IPS-18a (cell line): ENCODE measurements around the gene FLACC1.
"Not testable (repeated sequence)": the region's sequence is repeated elsewhere in the genome, so short reads cannot be mapped to it uniquely, and the experiment has no call there.

Experiments used
- H3K27ac ChIP-seq: one replicate; pipeline ENCODE4 v1.5.1; 2013; ENCODE audit warnings: low read length
- H3K27me3 ChIP-seq: one replicate; pipeline ENCODE4 v1.6.1; 2013; ENCODE audit warnings: mild to moderate bottlenecking, low read length; ENCODE audit not compliant: control insufficient read depth, insufficient read depth
- H3K36me3 ChIP-seq: one replicate; pipeline ENCODE4 v1.6.1; 2013; ENCODE audit warnings: low read depth, low read length; ENCODE audit not compliant: control insufficient read depth
- H3K4me1 ChIP-seq: one replicate; pipeline ENCODE4 v1.6.1; 2013; ENCODE audit warnings: low read depth, low read length; ENCODE audit not compliant: control insufficient read depth
- H3K4me3 ChIP-seq: one replicate; pipeline ENCODE4 v1.5.1; 2013; ENCODE audit warnings: low read length
- H3K9ac ChIP-seq: one replicate; pipeline ENCODE4 v1.6.1; 2013; ENCODE audit warnings: mild to moderate bottlenecking, low read length, moderate library complexity
- H3K9me3 ChIP-seq: one replicate; pipeline ENCODE4 v1.6.1; 2013; ENCODE audit warnings: low read depth, low read length; ENCODE audit not compliant: control insufficient read depth

FLACC1 gene

DNA sequence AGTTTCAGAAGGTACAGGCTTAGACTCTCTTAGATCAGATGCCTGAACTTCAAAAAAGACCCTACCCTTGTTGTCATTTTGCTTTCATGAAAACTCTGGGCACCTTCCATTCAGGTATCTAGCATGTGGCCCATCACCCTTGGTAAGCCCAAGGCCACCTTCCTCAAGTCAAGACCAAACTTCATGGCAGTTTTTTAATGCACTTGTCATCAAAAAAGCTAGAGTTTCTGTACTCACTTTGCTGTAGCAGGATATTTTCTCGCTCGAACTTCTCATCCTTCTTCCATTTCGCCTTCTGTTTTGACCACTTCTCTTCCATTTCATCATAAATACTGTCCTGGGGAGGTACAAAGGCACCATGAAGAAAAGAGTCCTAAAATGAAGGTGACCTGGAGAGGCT, 48.2 kb downstream of the FLACC1 start:
- H3K9ac ChIP-seq, result no peak overlapping the region
- H3K27ac ChIP-seq, result no peak overlapping the region
- no peaks in the 10 kb centered on the region for H3K36me3 ChIP-seq
- no peaks in the 10 kb centered on the region for H3K27me3 ChIP-seq
- H3K4me1 ChIP-seq, result no peaks in the 10 kb centered on the region
- no peaks in the 10 kb centered on the region for H3K9me3 ChIP-seq
- H3K4me3 ChIP-seq, result no peak overlapping the region

DNA sequence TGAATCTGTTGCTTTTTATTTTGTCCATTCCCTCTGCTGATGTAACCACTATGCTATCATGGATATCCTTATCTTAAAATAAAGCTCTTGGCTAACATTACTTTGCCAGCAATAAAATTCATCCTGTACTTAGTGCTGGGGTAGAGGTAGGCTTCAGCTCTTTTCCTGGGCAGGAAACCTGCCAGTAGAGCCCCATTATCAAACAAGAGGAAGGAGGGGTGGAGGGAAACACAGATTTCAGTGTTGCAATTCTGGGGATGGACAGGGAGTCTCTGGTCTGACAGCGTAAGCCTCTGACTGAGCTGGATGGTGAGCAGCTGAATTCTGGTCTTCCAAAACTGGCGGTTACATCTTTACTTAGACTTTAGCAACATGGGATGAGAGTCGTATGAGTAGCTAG, 49.3 kb downstream of the FLACC1 start:
- H3K9ac ChIP-seq, result no peak overlapping the region
- H3K9me3 ChIP-seq, result no peaks in the 10 kb centered on the region
- no peaks in the 10 kb centered on the region for H3K36me3 ChIP-seq
- H3K4me1 ChIP-seq, result no peaks in the 10 kb centered on the region
- no peaks in the 10 kb centered on the region for H3K27me3 ChIP-seq
- no peak overlapping the region for H3K4me3 ChIP-seq
- H3K27ac ChIP-seq, result no peak overlapping the region

- H3K4me1 ChIP-seq, H3K36me3 ChIP-seq, H3K4me3 ChIP-seq, H3K27me3 ChIP-seq, H3K9ac ChIP-seq, H3K27ac ChIP-seq, H3K9me3 ChIP-seq: not testable (repeated sequence)
Observed at GRCh38 chr2:201299929-201300328, 57.2 kb downstream of the FLACC1 start.

GRCh38 chr2:201298462-201299052, 58.6 kb downstream of the FLACC1 start:
- no peak overlapping the region for H3K9ac ChIP-seq
- H3K27me3 ChIP-seq, result no peaks in the 10 kb centered on the region
- H3K36me3 ChIP-seq, result no peaks in the 10 kb centered on the region
- no peak overlapping the region for H3K27ac ChIP-seq
- no peaks in the 10 kb centered on the region for H3K4me1 ChIP-seq
- H3K4me3 ChIP-seq, result no peak overlapping the region
- H3K9me3 ChIP-seq, result no peaks in the 10 kb centered on the region

DNA sequence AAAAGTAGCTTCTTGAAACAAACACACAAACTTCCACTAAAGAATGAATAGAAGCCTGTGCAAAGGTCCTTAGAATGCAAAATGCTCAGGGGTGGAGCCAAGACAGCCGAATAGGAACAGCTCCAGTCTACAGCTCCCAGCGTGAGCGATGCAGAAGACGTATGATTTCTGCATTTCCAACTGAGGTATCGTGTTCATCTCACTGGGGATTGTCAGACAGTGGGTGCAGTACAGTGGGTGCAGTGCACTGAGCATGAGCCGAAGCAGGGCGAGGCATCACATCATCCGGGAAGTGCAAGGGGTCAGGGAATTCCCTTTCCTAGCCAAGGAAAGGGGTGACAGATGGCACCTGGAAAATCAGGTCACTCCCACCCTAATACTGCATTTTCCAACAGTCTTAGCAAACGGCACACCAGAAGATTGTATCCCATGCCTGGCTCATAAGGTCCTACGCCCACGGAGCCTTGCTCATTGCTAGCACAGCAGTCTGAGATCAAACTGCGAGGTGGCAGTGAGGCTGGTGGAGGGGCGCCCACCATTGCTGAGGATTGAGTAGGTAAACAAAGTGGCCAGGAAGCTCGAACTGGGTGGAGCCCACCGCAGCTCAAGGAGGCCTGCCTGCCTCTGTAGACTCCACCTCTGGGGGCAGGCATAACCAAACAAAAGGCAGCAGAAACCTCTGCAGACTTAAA, 66.5 kb downstream of the FLACC1 start:
- not testable (repeated sequence) for H3K9me3 ChIP-seq, H3K4me3 ChIP-seq, H3K36me3 ChIP-seq, H3K9ac ChIP-seq, H3K27me3 ChIP-seq, H3K27ac ChIP-seq, H3K4me1 ChIP-seq

- no peaks in the 10 kb centered on the region for H3K36me3 ChIP-seq
- H3K9me3 ChIP-seq, result no peaks in the 10 kb centered on the region
Observed at GRCh38 chr2:201285499-201285898, 71.6 kb downstream of the FLACC1 start.

DNA sequence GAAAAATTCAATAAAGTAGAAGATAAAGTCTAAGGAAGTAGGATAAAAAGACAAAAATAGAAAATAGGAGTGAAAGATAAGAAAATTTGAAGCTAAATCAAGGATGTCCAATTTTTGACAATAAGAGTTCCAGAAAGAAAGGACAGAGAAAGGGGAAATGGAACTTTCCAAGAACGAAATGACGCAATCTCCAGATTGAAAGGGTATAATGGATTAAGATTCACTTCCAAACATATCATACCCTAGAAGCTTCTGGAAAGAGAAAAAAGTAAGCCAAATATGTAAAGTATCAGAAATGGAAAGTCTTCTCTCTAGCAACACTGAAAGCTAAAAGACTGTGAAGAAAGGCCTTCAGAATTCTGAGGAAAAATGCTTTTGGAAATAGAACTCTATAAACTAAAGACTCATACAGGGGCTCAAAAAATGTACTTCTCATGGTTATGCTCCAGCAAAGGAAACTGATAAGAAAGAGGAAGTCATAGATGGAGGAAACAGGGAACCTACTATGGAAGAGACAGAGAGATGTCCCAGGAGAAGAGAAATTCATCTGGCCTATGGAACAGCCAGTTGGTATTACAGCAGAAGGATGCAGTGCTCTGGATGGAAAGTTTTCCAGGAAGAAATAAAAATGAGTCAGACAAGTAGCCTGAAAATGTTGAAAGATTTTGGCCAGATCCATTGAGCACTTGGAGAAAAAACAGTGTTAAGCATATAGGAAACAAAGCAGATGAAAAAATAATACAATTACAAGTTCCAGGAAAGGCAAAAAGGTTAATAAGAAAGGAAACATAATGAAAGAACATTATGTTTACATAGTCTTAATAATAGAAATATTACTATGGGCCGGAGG, 76.7 kb downstream of the FLACC1 start:
- no peaks in the 10 kb centered on the region for H3K36me3 ChIP-seq
- H3K27me3 ChIP-seq, result no peaks in the 10 kb centered on the region
- H3K9me3 ChIP-seq, result no peaks in the 10 kb centered on the region
- H3K4me1 ChIP-seq, result no peaks in the 10 kb centered on the region
- no peak overlapping the region for H3K4me3 ChIP-seq
- H3K9ac ChIP-seq, result no peak overlapping the region
- no peak overlapping the region for H3K27ac ChIP-seq

More at GRCh38 chr2:201285499-201285898, 71.6 kb downstream of the FLACC1 start:
- no peak overlapping the region for H3K27ac ChIP-seq
- H3K9ac ChIP-seq, result no peak overlapping the region
- no peaks in the 10 kb centered on the region for H3K4me1 ChIP-seq
- no peaks in the 10 kb centered on the region for H3K27me3 ChIP-seq
- H3K4me3 ChIP-seq, result no peak overlapping the region

DNA sequence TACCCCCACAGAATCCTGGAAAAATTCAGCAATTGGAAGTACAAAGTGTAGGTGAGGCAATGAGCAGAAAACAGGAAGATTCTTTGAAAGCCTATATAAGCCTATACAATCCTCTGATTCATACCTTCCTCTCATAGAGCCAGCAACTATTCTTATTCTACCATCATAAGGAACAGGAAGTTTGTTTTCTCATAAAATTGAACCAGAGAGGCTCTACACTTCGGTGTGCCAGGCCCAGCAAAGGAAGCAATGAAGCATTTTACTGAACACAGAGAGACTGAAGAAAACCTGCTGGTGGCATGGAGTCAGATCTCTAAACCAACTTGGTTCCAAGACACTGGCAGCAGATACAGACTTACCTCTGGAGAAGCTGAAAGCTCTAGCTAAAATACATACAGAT, 78.1 kb downstream of the FLACC1 start:
- Histone ChIP-seq H3K36me3 (no peaks in the 10 kb centered on the region), H3K27ac (no peak overlapping the region), H3K9ac (no peak overlapping the region), H3K27me3 (no peaks in the 10 kb centered on the region), H3K9me3 (no peaks in the 10 kb centered on the region), H3K4me3 (no peak overlapping the region), H3K4me1 (no peaks in the 10 kb centered on the region)

DNA sequence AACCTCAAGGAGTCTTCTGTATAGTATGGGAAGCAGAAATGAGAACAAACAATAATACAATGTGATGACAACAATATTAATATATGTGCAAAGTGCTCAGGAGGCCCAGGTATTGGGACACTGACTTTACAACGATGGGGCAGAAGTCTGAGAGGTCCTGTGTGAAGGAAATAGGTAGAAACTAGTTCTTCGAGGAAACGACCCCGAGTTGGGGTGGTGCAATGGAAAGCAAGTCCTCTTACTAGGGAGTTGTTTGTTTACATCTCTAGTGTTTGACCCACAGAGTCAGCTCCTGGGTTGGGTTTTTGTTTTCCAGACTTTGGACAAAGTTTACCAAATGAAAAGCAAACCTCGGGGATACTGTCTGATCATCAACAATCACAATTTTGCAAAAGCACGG, 80.6 kb downstream of the FLACC1 start:
- H3K9me3 ChIP-seq, result no peaks in the 10 kb centered on the region
- no peak overlapping the region for H3K27ac ChIP-seq
- H3K27me3 ChIP-seq, result no peaks in the 10 kb centered on the region
- H3K4me1 ChIP-seq, result no peaks in the 10 kb centered on the region
- H3K9ac ChIP-seq, result no peak overlapping the region
- H3K36me3 ChIP-seq, result no peaks in the 10 kb centered on the region
- H3K4me3 ChIP-seq, result no peak overlapping the region

- Histone ChIP-seq H3K4me3 (no peak overlapping the region), H3K9ac (no peak overlapping the region), H3K27ac (no peak overlapping the region), H3K4me1 (no peaks in the 10 kb centered on the region), H3K9me3 (no peaks in the 10 kb centered on the region), H3K36me3 (no peaks in the 10 kb centered on the region), H3K27me3 (no peaks in the 10 kb centered on the region)
Observed at GRCh38 chr2:201275990-201276389, 81.2 kb downstream of the FLACC1 start.

- Histone ChIP-seq H3K4me3 (no peak overlapping the region), H3K27me3 (no peaks in the 10 kb centered on the region), H3K9ac (no peak overlapping the region), H3K4me1 (no peaks in the 10 kb centered on the region), H3K9me3 (no peaks in the 10 kb centered on the region), H3K36me3 (no peaks in the 10 kb centered on the region), H3K27ac (no peak overlapping the region)
Observed at GRCh38 chr2:201275069-201275468, 82.1 kb downstream of the FLACC1 start.
